Uterus (tissue), 2 donors: Measurements from ENCODE around the gene P2RX5.

Experiments used
- CTCF ChIP-seq, 4 experiments: fragments of 200-600 bp in 2 of 4; fragments of 450-650 bp in 2 of 4; sonication (generic) in 2 of 4; IDR thresholded peaks; one replicate each; pipeline ENCODE4 v1.5.1; 2016 to 2019; ENCODE audit warnings: antibody characterized with exemption in 4 of 4, mild to moderate bottlenecking in 2 of 4, moderate library complexity in 1 of 4
- POLR2A ChIP-seq, 2 donors: fragments of 450-650 bp; IDR thresholded peaks; one replicate each; pipeline ENCODE4 v1.6.1; 2016; ENCODE audit warnings: antibody characterized with exemption in 2 of 2, mild to moderate bottlenecking in 1 of 2, moderate library complexity in 1 of 2

DNA sequence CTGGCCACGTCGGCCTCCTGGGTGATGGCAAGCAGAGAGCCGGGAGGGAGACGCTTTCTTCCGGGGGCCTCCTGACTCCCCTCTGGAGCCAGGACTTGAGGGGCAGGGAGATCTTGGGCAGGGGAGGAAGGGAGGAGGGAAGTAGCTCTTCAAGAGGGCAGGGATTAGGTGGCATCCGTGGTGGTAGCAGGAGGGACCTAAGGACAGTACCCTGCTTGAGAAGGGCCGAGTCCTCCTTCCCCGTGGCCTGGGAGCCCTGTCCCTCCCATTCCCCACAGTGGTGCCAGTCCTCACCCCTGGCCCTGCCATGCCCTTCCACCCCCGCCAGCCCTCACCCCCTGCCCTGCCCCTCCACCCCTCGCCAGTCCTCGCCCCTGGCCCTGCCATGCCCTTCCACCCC, 40.2 kb downstream of the P2RX5 start:
- TF ChIP-seq CTCF (IDR thresholded peaks at IDR 0.05) (no peak), POLR2A (IDR thresholded peaks at IDR 0.05) (no peak)
